Panc1 (cell line): Measurements from ENCODE around the gene PCCA.

Experiments
- CTCF ChIP-seq: fragments of 450-650 bp; IDR thresholded peaks from 2 replicates; pipeline ENCODE4 v1.5.1; 2017; ENCODE audit warnings: mild to moderate bottlenecking
- POLR2AphosphoS5 ChIP-seq: IDR thresholded peaks from 2 replicates; pipeline ENCODE4 v1.6.1; 2012; ENCODE audit warnings: mild to moderate bottlenecking, low read depth, low read length, moderate library complexity
- REST ChIP-seq, 2 experiments: IDR thresholded peaks; 2 replicates each; pipeline ENCODE4 v1.6.1; 2011 to 2012; ENCODE audit warnings: low read depth in 2 of 2, control low read depth in 1 of 2, low read length in 1 of 2, mild to moderate bottlenecking in 1 of 2, moderate library complexity in 1 of 2; ENCODE audit not compliant: insufficient read depth in 1 of 2
- SIN3A ChIP-seq: IDR thresholded peaks from 2 replicates; pipeline ENCODE4 v1.6.1; 2012; ENCODE audit warnings: low read depth, mild to moderate bottlenecking, low read length, moderate library complexity, borderline replicate concordance; ENCODE audit not compliant: insufficient read depth
- TCF7L2 ChIP-seq: IDR thresholded peaks from 2 replicates; pipeline ENCODE4 v1.6.1; 2011; ENCODE audit warnings: mild to moderate bottlenecking, low read depth, low read length, inconsistent platforms

GRCh38 chr13:100175803-100176182 is 86.9 kb downstream of the PCCA start:
- TF ChIP-seq CTCF (no peak), POLR2AphosphoS5 (no peak), REST (IDR thresholded peaks at IDR 0.05; ENCODE audit: insufficient read depth in 1 of 2, low read depth in 2 of 2, low read length in 1 of 2) (no peak), TCF7L2 (no peak), SIN3A (no peak)
